Transverse colon (tissue), 4 donors: ENCODE data around the gene PAFAH2. TPM values are rescaled to one million over a fixed set of nuclear protein-coding genes. Genes with fewer than 3 reads are reported as not detected.
A peak's percentile ranks its signal among the peaks of the same experiment; 100 is the strongest.

Experiments used
- DNase-seq: peaks from one replicate; pipeline ENCODE4 v3.0.0-alpha.2; 2019
- H3K27ac ChIP-seq, 4 donors: fragments of 200-600 bp; sonication (generic); 2 replicates each; pipeline ENCODE4 v1.5.1; 2016 to 2018; ENCODE audit warnings: inconsistent platforms in 4 of 4
- H3K27me3 ChIP-seq: fragments of 200-600 bp; sonication (generic); 2 replicates; pipeline ENCODE4 v1.5.1; 2017; ENCODE audit warnings: inconsistent platforms
- H3K36me3 ChIP-seq, 4 donors: fragments of 200-600 bp; sonication (generic); 2 replicates each; pipeline ENCODE4 v1.5.1; 2017 to 2019; ENCODE audit warnings: inconsistent platforms in 4 of 4
- H3K4me1 ChIP-seq, 4 donors: fragments of 200-600 bp; sonication (generic); 2 replicates each; pipeline ENCODE4 v1.5.1; 2017 to 2020; ENCODE audit warnings: inconsistent platforms in 4 of 4
- H3K4me3 ChIP-seq, 4 donors: fragments of 200-600 bp; sonication (generic); 1 replicate in 1 of 4; 2 replicates in 3 of 4; pipeline versions ENCODE4 v1.5.1 to v1.6.1; 2017 to 2019; ENCODE audit warnings: inconsistent platforms in 4 of 4
- H3K9me3 ChIP-seq, 2 donors: fragments of 200-600 bp; sonication (generic); 2 replicates each; pipeline ENCODE4 v1.5.1; 2017 to 2019; ENCODE audit warnings: inconsistent platforms in 2 of 2
- CTCF ChIP-seq, 5 experiments: fragments of 200-600 bp in 3 of 5; fragments of 450-650 bp in 2 of 5; sonication (generic) in 3 of 5; IDR thresholded peaks; 1 replicate in 2 of 5; 2 replicates in 3 of 5; pipeline ENCODE4 v1.5.1; 2016 to 2017; ENCODE audit warnings: antibody characterized with exemption in 5 of 5, inconsistent platforms in 3 of 5, mild to moderate bottlenecking in 2 of 5, moderate library complexity in 1 of 5
- EP300 ChIP-seq: sonication (generic); formaldehyde crosslinking; IDR thresholded peaks from one replicate; pipeline ENCODE4 v1.6.1; 2017; ENCODE audit warnings: antibody characterized with exemption, low read depth
- POLR2A ChIP-seq: fragments of 450-650 bp; IDR thresholded peaks from one replicate; pipeline ENCODE4 v1.6.1; 2016; ENCODE audit warnings: antibody characterized with exemption, mild to moderate bottlenecking, moderate library complexity
- POLR2AphosphoS5 ChIP-seq, 3 donors: sonication (generic); formaldehyde crosslinking; IDR thresholded peaks; one replicate each; pipeline ENCODE4 v1.6.1; 2016; ENCODE audit warnings: antibody characterized with exemption in 3 of 3
- WGBS, 2 donors: methylation state at CpG; one replicate each; pipeline ENCODE4 v1.1.5; 2018; ENCODE audit warnings: low coverage in 1 of 2; 5-methylcytosine and 5-hydroxymethylcytosine counted together
- in situ Hi-C, 4 donors: fragments of 200-750 bp; cut with MboI; loops; one replicate each; pipeline versions ENCODE4 v1.15.0 to v1.15.1; 2017; ENCODE audit warnings: low sequenced_read_pairs in 3 of 4, low pct_ligation_motif_present in 1 of 4, low pct_unique_long_range_greater_than_20kb in 1 of 4
- intact Hi-C: fragments of 100-400 bp; cut with DNase I; formaldehyde crosslinking; loops from one replicate; pipeline ENCODE4 v1.15.1; 2023; ENCODE audit warnings: low total_unique reads
- total RNA-seq, 4 donors: library from RNA; depleted of rRNA; stranded (reverse); fragments of >200 nt; gene quantifications; one replicate each; pipeline ENCODE4 v1.1.0, GENCODE V29; 2016

The PAFAH2 gene
- total RNA-seq, 4 donors from 2014 or later: 23.1 to 60.1 (median 38.8) TPM

GRCh38 chr1:25922056-25922970 is 75.5 kb downstream of the PAFAH2 start:
- TF ChIP-seq CTCF (IDR thresholded peaks at IDR 0.05): no peak
- no peak for TF ChIP-seq EP300
- no peak for TF ChIP-seq POLR2AphosphoS5 (IDR thresholded peaks at IDR 0.05)
- no peak for TF ChIP-seq POLR2A
- peaks cover 21% of the 10 kb centered on the region for H3K27me3 ChIP-seq
- in situ Hi-C loops (no loop called here), intact Hi-C loops (no loop called here)
- no peaks in the 10 kb centered on the region for H3K36me3 ChIP-seq
- peak; percentile 36 for DNase-seq
- WGBS, 2 donors: 34 to 58% methylated on average over 4 to 15 of the region's 49 CpGs
- peak overlapping the region; percentile 16 to 51 (median 40) for H3K4me3 ChIP-seq
- H3K9me3 ChIP-seq: no peaks in the 10 kb centered on the region
- peak overlapping the region; percentile 59 to 78 (median 66) for H3K27ac ChIP-seq
- H3K4me1 ChIP-seq: peaks cover 0 to 35% (median 17%) of the 10 kb centered on the region in 4 donors

- TF ChIP-seq EP300 (no peak), POLR2AphosphoS5 (IDR thresholded peaks at IDR 0.05) (no peak), CTCF (IDR thresholded peaks at IDR 0.05) (no peak), POLR2A (no peak)
- in situ Hi-C loops: no loop called here
Measured at GRCh38 chr1:25918615-25919014, 79.2 kb downstream of the PAFAH2 start.

GRCh38 chr1:25917996-25918395 is 79.9 kb downstream of the PAFAH2 start:
- no peak overlapping the region for H3K27ac ChIP-seq
- intact Hi-C loops (loop anchor here (5.0 kb wide), 1 partner anchor 74 kb away; no protein-coding TSS in a partner anchor), in situ Hi-C loops (no loop called here)
- TF ChIP-seq EP300 (no peak), POLR2A (no peak), POLR2AphosphoS5 (IDR thresholded peaks at IDR 0.05) (no peak), CTCF (IDR thresholded peaks at IDR 0.05) (no peak)
- H3K27me3 ChIP-seq: peaks cover 12% of the 10 kb centered on the region
- 19 to 33% methylated on average over 3 to 5 of the region's 5 CpGs for whole genome bisulfite sequencing, 2 donors
- no peak for DNase-seq
- H3K9me3 ChIP-seq: no peaks in the 10 kb centered on the region
- peaks cover 0 to 16% (median 9%) of the 10 kb centered on the region in 4 donors for H3K4me1 ChIP-seq
- no peak overlapping the region for H3K4me3 ChIP-seq
- no peaks in the 10 kb centered on the region for H3K36me3 ChIP-seq

More at GRCh38 chr1:25918615-25919014, 79.2 kb downstream of the PAFAH2 start:
- Histone ChIP-seq H3K27me3 (peaks cover 17% of the 10 kb centered on the region), H3K9me3 (no peaks in the 10 kb centered on the region), H3K36me3 (no peaks in the 10 kb centered on the region), H3K4me1 (peaks cover 0 to 22% (median 13%) of the 10 kb centered on the region in 4 donors), H3K4me3 (no peak overlapping the region), H3K27ac (no peak overlapping the region)
- 92% methylated on average over 11 of the region's 11 CpGs; no CpG with 5 or more reads in 1 of the 2 donors for WGBS, 2 donors
- no peak for DNase-seq
- intact Hi-C loops: loop anchor here (5.0 kb wide), 1 partner anchor 74 kb away; no protein-coding TSS in a partner anchor

GRCh38 chr1:25916460-25916859 is 81.4 kb downstream of the PAFAH2 start:
- no peak overlapping the region for H3K27ac ChIP-seq
- WGBS, 2 donors: 100% methylated on average over 2 of the region's 2 CpGs; no CpG with 5 or more reads in 1 of the 2 donors
- no peaks in the 10 kb centered on the region for H3K36me3 ChIP-seq
- H3K27me3 ChIP-seq: no peaks in the 10 kb centered on the region
- no peak overlapping the region for H3K4me3 ChIP-seq
- no peak for TF ChIP-seq POLR2AphosphoS5 (IDR thresholded peaks at IDR 0.05)
- DNase-seq: no peak
- in situ Hi-C loops: no loop called here
- intact Hi-C loops: loop anchor here (5.0 kb wide), 1 partner anchor 76 kb away; no protein-coding TSS in a partner anchor
- H3K9me3 ChIP-seq: no peaks in the 10 kb centered on the region
- H3K4me1 ChIP-seq: peaks cover 0 to 4% (median 0%) of the 10 kb centered on the region in 4 donors
